ENCODE data around the gene NRN1L.

GRCh38 chr16:67841816-67842508 lies 42.7 kb upstream of the NRN1L start, which contains the start of gene THAP11:
- no peak for TF ChIP-seq EZH2 (IDR thresholded peaks at IDR 0.05; ENCODE audit: low read length, missing control alignments)
- TF ChIP-seq, protein P1, sequence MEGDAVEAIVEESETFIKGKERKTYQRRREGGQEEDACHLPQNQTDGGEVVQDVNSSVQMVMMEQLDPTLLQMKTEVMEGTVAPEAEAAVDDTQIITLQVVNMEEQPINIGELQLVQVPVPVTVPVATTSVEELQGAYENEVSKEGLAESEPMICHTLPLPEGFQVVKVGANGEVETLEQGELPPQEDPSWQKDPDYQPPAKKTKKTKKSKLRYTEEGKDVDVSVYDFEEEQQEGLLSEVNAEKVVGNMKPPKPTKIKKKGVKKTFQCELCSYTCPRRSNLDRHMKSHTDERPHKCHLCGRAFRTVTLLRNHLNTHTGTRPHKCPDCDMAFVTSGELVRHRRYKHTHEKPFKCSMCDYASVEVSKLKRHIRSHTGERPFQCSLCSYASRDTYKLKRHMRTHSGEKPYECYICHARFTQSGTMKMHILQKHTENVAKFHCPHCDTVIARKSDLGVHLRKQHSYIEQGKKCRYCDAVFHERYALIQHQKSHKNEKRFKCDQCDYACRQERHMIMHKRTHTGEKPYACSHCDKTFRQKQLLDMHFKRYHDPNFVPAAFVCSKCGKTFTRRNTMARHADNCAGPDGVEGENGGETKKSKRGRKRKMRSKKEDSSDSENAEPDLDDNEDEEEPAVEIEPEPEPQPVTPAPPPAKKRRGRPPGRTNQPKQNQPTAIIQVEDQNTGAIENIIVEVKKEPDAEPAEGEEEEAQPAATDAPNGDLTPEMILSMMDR (conservative IDR thresholded peaks at IDR 0.05 in 1 of 2, IDR thresholded peaks at IDR 0.05 in 1 of 2; ENCODE audit: low read depth in 1 of 2, low read length in 2 of 2) = peak; percentile 56 to 87
